ENCODE measurements around the gene ADCY5. TPM values are rescaled to one million over a fixed set of nuclear protein-coding genes. Genes with fewer than 3 reads are reported as not detected.

ADCY5 gene
- total RNA-seq, 4 donors from 2014 or later = 13.3 to 27.4 (median 21.7) TPM

GRCh38 chr3:123388811-123389627 is 59.9 kb downstream of the ADCY5 start:
- no peak for TF ChIP-seq POLR2A (IDR thresholded peaks at IDR 0.05)
- no peak for TF ChIP-seq EP300 (IDR thresholded peaks at IDR 0.05)
- no peak for TF ChIP-seq CTCF (IDR thresholded peaks at IDR 0.05)
- no peak overlapping the region for H3K4me3 ChIP-seq
- H3K4me1 ChIP-seq = peaks cover 0 to 23% (median 4%) of the 10 kb centered on the region in 4 donors
- H3K9me3 ChIP-seq = no peaks in the 10 kb centered on the region
- no peak overlapping the region for H3K27ac ChIP-seq
- H3K36me3 ChIP-seq = no peaks in the 10 kb centered on the region
- WGBS, 2 donors = 75 to 88% methylated on average over 15 of the region's 15 CpGs
- DNase-seq (ENCODE audit: low spot score in 2 of 2) = no peak
- H3K27me3 ChIP-seq = no peaks in the 10 kb centered on the region

- no peak for DNase-seq (ENCODE audit: low spot score in 2 of 2)
- peaks cover 0 to 23% (median 4%) of the 10 kb centered on the region in 4 donors for H3K4me1 ChIP-seq
- 85 to 89% methylated on average over 8 of the region's 8 CpGs for WGBS, 2 donors
Observed at GRCh38 chr3:123388042-123388441, 60.8 kb downstream of the ADCY5 start.

GRCh38 chr3:123387532-123387931 is 61.4 kb downstream of the ADCY5 start:
- no peak for DNase-seq (ENCODE audit: low spot score in 2 of 2)
- 81 to 89% methylated on average over 3 of the region's 3 CpGs for WGBS, 2 donors
- no peaks in the 10 kb centered on the region for H3K9me3 ChIP-seq
- no peak overlapping the region for H3K27ac ChIP-seq
- no peak for TF ChIP-seq EP300 (IDR thresholded peaks at IDR 0.05)
- H3K4me3 ChIP-seq = no peak overlapping the region
- H3K27me3 ChIP-seq = no peaks in the 10 kb centered on the region
- H3K36me3 ChIP-seq = no peaks in the 10 kb centered on the region
- H3K4me1 ChIP-seq = peaks cover 0 to 18% (median 4%) of the 10 kb centered on the region in 4 donors

More at GRCh38 chr3:123388042-123388441, 60.8 kb downstream of the ADCY5 start:
- Histone ChIP-seq H3K9me3 (no peaks in the 10 kb centered on the region), H3K27me3 (no peaks in the 10 kb centered on the region), H3K4me3 (no peak overlapping the region), H3K27ac (no peak overlapping the region), H3K36me3 (no peaks in the 10 kb centered on the region)
- no peak for TF ChIP-seq POLR2A (IDR thresholded peaks at IDR 0.05)
- TF ChIP-seq CTCF (IDR thresholded peaks at IDR 0.05) = no peak
- no peak for TF ChIP-seq EP300 (IDR thresholded peaks at IDR 0.05)

- Histone ChIP-seq H3K36me3 (no peaks in the 10 kb centered on the region), H3K27me3 (no peaks in the 10 kb centered on the region), H3K4me3 (no peak overlapping the region), H3K9me3 (no peaks in the 10 kb centered on the region), H3K4me1 (peaks cover 0 to 10% (median 4%) of the 10 kb centered on the region in 4 donors), H3K27ac (no peak overlapping the region)
- DNase-seq (ENCODE audit: low spot score in 2 of 2) = no peak
- 42 to 54% methylated on average over 11 of the region's 11 CpGs for WGBS, 2 donors
- TF ChIP-seq POLR2A (IDR thresholded peaks at IDR 0.05) (no peak), EP300 (IDR thresholded peaks at IDR 0.05) (no peak), CTCF (IDR thresholded peaks at IDR 0.05) (no peak)
Observed at GRCh38 chr3:123386477-123387040, 62.3 kb downstream of the ADCY5 start.

GRCh38 chr3:123385981-123386380 is 62.9 kb downstream of the ADCY5 start:
- no peak for TF ChIP-seq CTCF (IDR thresholded peaks at IDR 0.05)
- peaks cover 0 to 8% (median 2%) of the 10 kb centered on the region in 4 donors for H3K4me1 ChIP-seq
- H3K9me3 ChIP-seq = no peaks in the 10 kb centered on the region
- WGBS, 2 donors = 65 to 68% methylated on average over 7 to 8 of the region's 8 CpGs
- DNase-seq (ENCODE audit: low spot score in 2 of 2) = no peak
- H3K27ac ChIP-seq = no peak overlapping the region
- no peaks in the 10 kb centered on the region for H3K36me3 ChIP-seq
- no peak overlapping the region for H3K4me3 ChIP-seq
- no peaks in the 10 kb centered on the region for H3K27me3 ChIP-seq
